ENCODE results near the gene TKFC.

The TKFC gene

DNA sequence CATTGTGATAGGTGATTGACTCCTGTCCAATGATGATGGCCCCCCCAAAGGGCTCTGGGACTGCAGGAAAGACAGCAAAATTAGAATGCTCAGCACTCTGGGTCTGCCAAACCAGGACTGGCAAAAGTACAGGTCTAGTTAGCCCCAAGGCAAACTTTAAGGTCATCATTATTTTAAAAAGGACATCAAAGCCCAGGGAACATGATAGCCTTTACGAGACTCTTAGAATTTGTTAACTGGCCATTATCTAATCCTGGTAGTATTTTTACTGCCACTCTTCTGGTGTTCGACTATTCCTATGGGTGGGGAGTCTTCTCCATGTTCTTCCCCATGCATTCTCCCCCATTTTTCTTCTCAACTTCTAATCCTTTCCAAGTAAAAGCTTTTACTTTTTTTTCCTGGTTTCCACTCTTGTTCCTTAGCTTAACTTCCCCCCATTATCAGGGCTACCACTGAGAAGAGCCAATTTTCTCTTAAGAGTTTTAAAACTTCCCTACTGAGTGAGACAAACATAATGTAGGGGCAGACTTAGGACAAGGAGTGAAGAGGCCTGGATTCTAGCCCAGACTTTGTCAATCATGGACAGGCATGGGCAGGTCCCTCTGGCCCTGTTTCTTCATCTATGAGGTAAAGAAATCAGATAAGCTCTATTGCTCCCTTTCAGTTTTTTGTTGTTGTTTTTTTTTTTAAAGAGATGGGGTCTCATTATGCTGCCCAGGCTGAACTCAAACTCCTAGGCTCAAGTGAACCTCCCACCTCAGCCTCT is 7.2 kb upstream of the TKFC start:
- no peak for DNase-seq

DNA sequence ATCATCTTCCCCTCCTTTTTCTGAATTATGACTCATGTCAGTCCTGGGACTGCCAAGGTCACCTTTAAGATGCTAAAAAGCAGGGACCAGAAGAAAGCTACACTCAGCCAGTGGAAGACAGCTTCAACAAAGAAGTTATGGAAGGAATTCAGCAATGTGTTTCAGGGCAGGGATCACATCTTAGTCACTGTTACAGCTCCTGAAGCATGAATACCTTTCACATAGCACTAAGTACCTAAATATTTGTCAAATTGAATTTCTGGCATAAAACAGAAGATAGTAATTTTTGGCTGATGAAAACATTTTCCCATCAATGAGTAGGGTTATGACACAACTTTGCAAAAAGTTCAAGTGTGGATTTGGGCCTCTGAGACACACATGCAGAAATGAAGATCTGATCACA is 5.4 kb upstream of the TKFC start:
- no peak for DNase-seq

GRCh38 chr11:61328351-61328750 is 4.7 kb upstream of the TKFC start:
- no peak for DNase-seq

DNA sequence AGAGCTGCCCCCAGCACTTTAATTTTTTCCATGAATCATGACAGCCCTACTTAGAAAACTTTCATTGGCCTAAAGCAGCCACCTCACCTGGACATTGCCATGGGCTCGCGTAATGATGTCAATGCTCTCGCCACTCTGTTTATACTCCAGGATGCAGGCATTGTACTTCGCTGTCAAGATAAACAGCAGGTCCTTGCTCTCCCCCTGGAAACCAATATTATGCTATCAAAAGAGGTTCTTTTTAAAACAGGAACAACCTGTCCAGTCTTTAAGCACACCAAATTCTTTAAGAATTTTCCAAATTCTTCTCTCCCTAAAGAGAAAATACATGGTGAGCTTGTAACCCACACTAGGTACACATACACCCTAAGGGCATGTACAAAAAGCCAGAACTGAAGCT is 3.2 kb upstream of the TKFC start:
- no peak for DNase-seq

- peak; percentile 21 to 36 for DNase-seq
These were observed 1.4 kb upstream of the TKFC start for GRCh38 chr11:61331651-61332050.

- DNase-seq: peak in 1 of 2 experiments; percentile 16
These were observed 689 bp upstream of the TKFC start for GRCh38 chr11:61332281-61332796.

GRCh38 chr11:61333550-61334433 is 764 bp downstream of the TKFC start:
- DNase-seq: peak; percentile 35 to 63

DNA sequence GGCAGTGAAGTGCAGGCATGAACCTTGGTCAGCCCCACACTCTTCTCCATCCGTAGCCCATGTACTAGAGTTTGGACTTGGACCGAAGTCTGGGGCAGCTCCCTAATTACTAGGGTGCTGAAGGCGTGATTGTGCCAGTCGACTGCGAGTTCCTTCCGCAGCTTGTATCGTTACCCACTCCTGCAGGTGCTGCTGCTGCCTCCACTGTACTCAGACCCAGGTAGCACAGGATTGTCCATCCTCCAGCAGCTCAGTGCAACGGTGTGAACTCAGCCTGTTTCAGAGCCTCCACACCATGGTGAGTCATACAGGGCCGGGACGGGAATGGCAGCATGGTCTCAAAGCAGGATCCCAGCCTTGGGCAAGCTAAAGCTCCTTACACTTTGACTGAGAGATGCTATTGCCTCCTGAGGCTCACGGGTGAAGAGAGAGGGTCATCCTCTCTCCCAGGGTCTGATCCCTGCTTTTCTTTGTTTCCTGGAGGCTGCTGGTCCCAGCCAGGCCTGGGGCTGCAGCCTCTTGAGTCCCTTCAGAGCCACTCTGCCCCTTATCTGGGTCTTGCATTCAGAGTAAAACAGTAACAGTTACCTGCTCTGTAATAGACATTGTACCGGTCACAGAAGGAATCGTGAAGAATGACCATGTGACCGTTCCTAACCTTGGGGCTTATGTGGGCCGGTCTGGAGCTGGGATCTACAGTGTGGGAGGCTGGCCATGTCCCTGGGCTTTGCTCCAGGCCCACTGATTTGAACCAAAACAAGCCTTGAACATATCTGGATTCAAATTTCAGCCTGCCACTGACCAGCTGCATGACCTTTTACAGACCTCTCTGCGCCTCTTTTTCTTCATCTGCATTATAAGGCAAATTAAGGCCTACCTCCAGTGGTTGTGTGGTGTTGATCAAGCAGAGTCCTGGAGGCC is 1.7 kb downstream of the TKFC start:
- no peak for DNase-seq

DNA sequence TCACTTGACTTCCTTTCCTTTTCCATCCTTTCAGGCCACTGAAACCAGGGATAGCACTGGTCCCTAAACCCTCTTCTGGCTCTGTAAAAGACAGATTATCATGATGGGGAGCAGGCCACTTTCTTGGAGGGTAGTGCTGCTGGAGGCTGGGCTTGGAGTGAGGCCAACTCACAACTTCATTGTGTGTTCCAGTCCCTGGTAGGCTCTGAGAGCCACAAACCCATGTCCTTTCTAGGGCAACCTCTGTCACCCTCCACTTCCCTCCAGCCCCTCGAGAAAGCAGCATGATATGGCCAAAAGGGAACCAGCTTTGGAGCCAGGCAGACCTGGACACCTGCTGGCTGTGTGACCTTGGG is 2.3 kb downstream of the TKFC start:
- no peak for DNase-seq

DNA sequence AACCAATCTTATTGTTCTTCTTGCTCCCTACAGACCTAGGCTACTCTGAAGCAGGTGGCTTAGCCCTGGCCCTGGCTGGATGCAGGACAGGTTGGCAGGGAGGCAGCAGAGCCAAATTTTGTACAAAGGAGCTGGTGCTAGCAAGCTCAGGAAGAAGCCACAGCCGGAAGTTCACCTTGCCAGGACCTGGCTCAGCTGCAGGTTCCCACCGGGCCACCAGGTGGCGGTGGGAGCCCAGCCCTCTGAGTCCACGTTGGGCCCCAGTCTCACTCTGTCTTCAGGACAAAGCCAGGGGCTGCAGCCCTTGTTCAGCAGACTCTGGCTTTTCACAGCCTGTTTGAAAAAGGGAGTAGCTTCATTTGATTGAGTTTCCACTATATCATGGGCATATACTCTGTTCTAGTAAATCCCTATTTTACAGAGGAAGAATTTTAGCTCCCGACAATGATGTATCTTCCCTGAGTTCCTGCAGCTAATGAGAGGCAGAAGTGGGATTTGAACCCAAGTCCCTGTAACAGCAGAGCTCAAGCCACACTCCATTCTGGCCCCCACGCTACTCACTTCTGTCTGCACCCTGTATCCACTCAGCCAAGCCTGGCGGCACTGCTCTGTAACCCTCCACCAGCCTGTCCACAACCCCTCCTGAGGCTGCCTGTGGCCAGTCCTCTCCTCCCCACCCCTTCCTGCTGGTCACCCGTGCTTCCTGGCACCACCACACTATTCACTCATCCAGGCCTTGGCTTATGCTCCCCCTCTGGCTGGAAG is 3.3 kb downstream of the TKFC start:
- DNase-seq: peak; percentile 73 to 74

DNA sequence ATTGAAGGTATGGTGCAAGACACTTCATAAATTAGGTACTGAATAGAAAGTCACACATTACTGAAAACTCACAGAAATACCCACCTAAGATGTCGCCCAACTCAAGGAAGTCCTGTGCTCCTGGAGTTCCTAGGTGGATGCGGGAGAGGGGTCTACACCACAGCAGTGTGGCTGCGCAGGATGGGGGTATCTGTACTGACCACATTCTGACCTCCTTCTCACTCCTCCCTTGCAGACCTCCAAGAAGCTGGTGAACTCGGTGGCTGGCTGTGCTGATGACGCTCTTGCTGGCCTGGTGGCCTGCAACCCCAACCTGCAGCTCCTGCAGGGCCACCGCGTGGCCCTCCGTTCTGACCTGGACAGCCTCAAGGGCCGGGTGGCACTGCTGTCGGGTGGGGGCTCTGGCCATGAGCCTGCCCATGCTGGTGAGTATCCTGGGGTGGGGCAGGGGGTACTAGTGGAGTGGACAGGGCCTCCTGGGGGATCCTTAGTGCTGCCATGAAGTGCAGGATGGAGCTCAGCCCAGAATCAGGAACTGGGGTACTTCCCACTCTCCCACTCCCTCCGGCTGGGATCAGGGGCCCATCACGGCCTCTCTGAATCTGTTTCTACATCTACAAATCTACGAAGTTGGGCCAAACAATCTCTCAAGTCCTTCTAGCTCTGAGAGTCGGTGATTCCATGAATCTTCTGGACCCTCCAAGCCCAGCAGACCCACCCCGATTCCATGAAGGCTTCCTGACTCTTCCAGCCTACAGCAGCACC is 4.9 kb downstream of the TKFC start:
- DNase-seq: no peak

DNA sequence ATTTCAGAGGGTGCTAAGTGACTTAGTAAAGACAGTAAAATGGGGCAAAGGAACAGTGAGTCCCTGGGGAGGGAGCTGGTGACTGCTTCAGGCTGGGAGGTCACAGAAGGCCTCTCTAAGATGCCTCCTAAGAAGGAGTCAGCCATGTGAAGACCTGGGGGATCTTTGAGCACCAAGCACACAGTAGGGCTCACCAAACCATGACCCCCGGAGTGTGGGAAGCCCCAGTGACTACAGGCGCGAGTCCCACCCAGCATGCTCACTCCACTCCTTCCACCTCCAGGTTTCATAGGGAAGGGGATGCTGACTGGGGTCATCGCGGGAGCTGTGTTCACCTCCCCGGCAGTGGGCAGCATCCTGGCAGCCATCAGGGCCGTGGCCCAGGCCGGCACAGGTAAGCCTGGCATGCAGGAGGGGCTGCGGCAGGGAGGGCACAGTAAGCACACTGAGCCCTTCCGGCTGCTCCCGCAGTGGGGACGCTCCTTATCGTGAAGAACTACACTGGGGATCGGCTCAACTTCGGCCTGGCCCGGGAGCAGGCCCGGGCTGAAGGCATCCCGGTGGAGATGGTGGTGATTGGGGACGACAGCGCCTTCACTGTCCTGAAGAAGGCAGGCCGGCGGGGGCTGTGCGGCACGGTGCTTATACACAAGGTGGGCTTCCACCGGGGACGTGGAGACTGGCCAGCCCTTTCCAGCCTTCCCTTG is 5.9 kb downstream of the TKFC start:
- no peak for DNase-seq

DNA sequence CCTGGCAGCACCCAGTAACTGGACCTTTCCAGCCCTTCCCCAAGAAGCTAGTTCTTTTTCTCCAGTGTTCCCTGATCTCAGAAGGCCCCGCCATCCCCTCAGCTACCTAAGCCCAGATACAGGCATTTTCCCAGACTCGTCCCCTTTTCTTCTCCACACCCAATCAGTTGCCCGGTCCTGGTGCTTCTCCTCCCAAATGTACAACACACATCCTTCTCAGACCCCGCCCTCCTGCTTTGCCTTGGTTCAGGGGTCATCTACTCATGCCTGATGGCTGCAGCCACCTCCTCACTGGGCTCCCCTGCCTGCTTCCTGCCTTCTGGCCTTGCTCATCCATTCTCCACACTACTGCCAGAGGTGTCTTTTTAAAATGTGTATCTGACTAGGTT is 6.5 kb downstream of the TKFC start:
- no peak for DNase-seq

DNA sequence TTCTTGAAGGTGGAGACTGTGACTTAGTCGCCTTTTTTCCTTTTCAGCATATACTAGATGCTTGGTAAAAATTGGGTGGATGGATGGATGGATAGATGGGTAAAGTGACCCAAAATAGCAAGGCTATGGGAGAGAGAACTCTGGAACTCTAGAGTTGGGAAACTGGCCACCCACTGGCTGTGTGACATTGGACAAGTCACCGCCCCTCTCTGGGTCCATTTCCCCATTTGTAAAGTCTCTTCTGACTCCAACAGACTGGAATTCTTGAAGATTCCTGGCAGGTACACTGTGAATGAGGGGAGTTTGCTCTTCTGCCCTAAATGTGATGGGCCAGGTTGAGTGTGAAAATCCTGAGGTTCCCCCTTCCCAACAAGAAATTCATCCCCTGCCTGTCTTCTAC is 8.0 kb downstream of the TKFC start:
- no peak for DNase-seq

DNA sequence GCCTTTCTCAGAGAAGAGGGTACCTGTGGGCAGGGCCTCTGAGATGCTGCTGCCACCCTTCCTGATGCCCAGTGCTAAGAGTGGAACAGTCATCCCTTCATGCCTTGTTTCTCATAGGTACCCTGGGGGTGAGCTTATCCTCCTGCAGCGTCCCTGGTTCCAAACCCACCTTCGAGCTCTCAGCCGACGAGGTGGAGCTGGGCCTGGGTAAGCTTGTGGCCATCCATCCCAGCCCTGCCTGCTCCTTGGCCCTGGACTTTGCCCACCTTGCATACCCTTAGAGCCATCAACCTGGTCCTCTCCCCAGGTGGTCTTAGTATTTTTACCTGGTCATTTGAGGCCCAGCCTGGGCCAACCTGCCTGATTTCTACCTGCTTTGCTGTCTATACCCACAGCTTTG is 8.7 kb downstream of the TKFC start:
- no peak for DNase-seq

- DNase-seq: no peak
These were observed 9.3 kb downstream of the TKFC start for GRCh38 chr11:61342207-61342803.

DNA sequence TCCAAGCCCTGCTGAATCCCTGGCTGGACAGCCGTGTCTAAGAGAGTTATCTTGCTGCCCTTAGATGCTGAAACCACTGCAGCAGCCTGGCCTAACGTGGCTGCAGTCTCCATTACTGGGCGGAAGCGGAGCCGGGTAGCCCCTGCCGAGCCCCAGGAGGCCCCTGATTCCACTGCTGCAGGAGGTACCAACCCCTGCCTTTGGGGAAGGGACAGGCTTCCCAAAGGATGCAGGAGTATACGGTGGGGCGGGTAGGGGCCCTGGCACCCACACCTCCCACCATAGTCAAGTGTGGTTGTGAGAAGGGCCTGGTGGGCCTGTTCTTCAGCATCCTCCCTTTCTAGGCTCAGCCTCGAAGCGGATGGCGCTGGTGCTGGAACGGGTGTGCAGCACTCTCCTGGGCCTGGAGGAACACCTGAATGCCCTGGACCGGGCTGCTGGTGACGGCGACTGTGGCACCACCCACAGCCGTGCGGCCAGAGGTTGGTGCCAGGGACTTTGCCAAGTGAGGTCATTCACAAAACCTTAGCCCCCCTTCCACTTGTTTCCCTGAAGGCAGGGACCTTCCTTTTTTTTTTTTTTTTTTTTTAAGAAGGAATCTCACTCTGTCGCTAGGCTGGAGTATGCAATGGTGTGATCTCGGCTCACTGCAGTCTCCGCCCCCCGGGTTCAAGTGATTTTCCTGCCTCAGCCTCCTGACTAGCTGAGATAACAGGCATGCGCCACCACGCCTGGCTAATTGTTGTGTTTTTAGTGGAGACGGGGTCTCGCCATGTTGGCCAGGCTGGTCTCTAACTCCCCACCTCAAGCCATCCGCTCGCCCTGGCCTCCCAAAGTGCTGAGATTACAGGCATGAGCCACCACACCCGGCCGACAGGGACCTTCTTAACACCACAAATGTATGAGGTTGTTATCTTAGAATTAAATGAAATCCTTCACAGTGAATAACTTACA is 11.0 kb downstream of the TKFC start:
- DNase-seq: no peak

DNA sequence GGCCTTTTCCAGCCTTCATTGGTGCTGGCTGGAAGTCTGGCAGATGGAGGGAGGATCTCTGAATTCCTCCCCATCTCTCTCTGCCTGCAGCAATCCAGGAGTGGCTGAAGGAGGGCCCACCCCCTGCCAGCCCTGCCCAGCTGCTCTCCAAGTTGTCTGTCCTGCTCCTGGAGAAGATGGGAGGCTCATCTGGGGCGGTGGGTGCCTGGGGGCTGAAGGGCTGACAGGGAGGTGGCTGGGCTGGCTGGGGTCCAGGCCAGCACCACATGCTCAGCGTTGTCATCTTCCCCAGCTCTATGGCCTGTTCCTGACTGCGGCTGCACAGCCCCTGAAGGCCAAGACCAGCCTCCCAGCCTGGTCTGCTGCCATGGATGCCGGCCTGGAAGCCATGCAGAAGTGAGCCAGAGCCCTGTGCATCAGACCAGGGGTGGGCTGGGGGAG is 12.2 kb downstream of the TKFC start:
- no peak for DNase-seq
